ENCODE data around the gene PHLPP1. TPM values are rescaled to one million over a fixed set of nuclear protein-coding genes. Genes with fewer than 3 reads are reported as not detected.
A peak's percentile ranks its signal among the peaks of the same experiment; 100 is the strongest.

Gene PHLPP1
- total and polyA plus RNA-seq, 2 experiments from 2014 or later: 15.7 to 73.6 TPM

- no peaks in the 10 kb centered on the region for H3K36me3 ChIP-seq (ENCODE audit: insufficient read depth)
- no peak overlapping the region for H2AFZ ChIP-seq
- Mint-ChIP-seq H3K4me3 (peak overlapping the region; percentile 28), H3K27me3 (ENCODE audit: insufficient read depth, low read depth, poor library complexity) (peaks cover 4% of the 10 kb centered on the region), H3K36me3 (ENCODE audit: low read depth) (peaks cover 5% of the 10 kb centered on the region; the same call in 2 of the 3 replicates), H3K9me3 (no peaks in the 10 kb centered on the region), H3K4me1 (peaks cover 80% of the 10 kb centered on the region), H3K27ac (peak overlapping the region; percentile 5; the same call in 1 of the 2 replicates)
- no peak for DNase-seq (ENCODE audit: low spot score)
- peaks cover 90% of the 10 kb centered on the region for H3K79me2 ChIP-seq (replicated peaks; ENCODE audit: insufficient read depth)
- no peaks in the 10 kb centered on the region for H3K9me2 ChIP-seq (ENCODE audit: insufficient read depth)
- ATAC-seq: peak; percentile 56
- H3K4me3 ChIP-seq: peak overlapping the region; percentile 31
- H4K20me1 ChIP-seq (replicated peaks; ENCODE audit: insufficient read depth): peaks cover 9% of the 10 kb centered on the region; the same call in 1 of the 2 replicates
- H3K4me2 ChIP-seq: peak overlapping the region; percentile 70
- no peaks in the 10 kb centered on the region for H3K27me3 ChIP-seq (ENCODE audit: insufficient read depth)
- H3K4me1 ChIP-seq (ENCODE audit: insufficient read depth): peaks cover 84% of the 10 kb centered on the region
- H3K27ac ChIP-seq (ENCODE audit: low read depth): peak overlapping the region; percentile 80
- peaks cover 7% of the 10 kb centered on the region for H3F3A ChIP-seq (replicated peaks; ENCODE audit: low read depth)
- TF ChIP-seq EZH2phosphoT487 (IDR thresholded peaks at IDR 0.05; ENCODE audit: unreplicated experiment) (no peak), ETS1 (IDR thresholded peaks at IDR 0.05) (no peak), ZNF114 (CRISPR knock-in tag; IDR thresholded peaks at IDR 0.05) (no peak)
Measured at GRCh38 chr18:62799977-62800376, 84.6 kb downstream of the PHLPP1 start.

DNA sequence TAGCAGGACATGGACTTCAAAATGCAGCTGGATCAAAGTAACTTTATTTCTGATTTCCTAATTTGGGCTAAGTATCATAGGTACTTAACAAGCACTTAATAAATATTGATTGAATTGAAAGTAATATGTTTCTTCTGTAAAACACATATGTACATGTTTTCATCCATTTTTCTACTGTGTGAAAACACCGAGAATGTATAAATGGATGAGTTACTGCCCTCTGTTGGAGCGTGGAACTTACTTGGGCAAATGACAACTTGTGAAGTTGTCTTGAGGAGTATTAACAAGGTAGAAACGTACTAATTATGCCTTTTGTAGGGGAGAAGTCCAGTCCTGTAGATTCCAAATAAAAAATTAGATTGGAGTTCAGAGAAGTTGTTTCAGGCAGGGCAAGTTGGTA, 87.2 kb downstream of the PHLPP1 start:
- no peak overlapping the region for H3K27ac Mint-ChIP-seq
- Histone ChIP-seq H4K20me1 (replicated peaks; ENCODE audit: insufficient read depth) (peaks cover 9% of the 10 kb centered on the region; the same call in 1 of the 2 replicates), H3K4me1 (ENCODE audit: insufficient read depth) (peaks cover 62% of the 10 kb centered on the region), H3F3A (replicated peaks; ENCODE audit: low read depth) (peaks cover 7% of the 10 kb centered on the region), H3K9me2 (ENCODE audit: insufficient read depth) (no peaks in the 10 kb centered on the region), H3K4me3 (no peak overlapping the region), H3K79me2 (replicated peaks; ENCODE audit: insufficient read depth) (peaks cover 87% of the 10 kb centered on the region), H2AFZ (no peak overlapping the region), H3K27me3 (ENCODE audit: insufficient read depth) (no peaks in the 10 kb centered on the region), H3K36me3 (ENCODE audit: insufficient read depth) (no peaks in the 10 kb centered on the region), H3K4me2 (no peak overlapping the region; the same call in 1 of the 2 replicates), H3K27ac (ENCODE audit: low read depth) (no peak overlapping the region)
- peaks cover 73% of the 10 kb centered on the region for H3K4me1 Mint-ChIP-seq
- TF ChIP-seq, protein P1, sequence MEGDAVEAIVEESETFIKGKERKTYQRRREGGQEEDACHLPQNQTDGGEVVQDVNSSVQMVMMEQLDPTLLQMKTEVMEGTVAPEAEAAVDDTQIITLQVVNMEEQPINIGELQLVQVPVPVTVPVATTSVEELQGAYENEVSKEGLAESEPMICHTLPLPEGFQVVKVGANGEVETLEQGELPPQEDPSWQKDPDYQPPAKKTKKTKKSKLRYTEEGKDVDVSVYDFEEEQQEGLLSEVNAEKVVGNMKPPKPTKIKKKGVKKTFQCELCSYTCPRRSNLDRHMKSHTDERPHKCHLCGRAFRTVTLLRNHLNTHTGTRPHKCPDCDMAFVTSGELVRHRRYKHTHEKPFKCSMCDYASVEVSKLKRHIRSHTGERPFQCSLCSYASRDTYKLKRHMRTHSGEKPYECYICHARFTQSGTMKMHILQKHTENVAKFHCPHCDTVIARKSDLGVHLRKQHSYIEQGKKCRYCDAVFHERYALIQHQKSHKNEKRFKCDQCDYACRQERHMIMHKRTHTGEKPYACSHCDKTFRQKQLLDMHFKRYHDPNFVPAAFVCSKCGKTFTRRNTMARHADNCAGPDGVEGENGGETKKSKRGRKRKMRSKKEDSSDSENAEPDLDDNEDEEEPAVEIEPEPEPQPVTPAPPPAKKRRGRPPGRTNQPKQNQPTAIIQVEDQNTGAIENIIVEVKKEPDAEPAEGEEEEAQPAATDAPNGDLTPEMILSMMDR (conservative IDR thresholded peaks at IDR 0.05; ENCODE audit: low read depth in 2 of 2): peak; percentile 36 to 47
- TF ChIP-seq ZNF462 (CRISPR knock-in tag; IDR thresholded peaks at IDR 0.05): no peak
- peaks cover 4% of the 10 kb centered on the region for H3K27me3 Mint-ChIP-seq (ENCODE audit: insufficient read depth, low read depth, poor library complexity)
- no peak overlapping the region for H3K4me3 Mint-ChIP-seq
- H3K9me3 Mint-ChIP-seq: no peaks in the 10 kb centered on the region
- DNase-seq (ENCODE audit: low spot score): no peak
- no peak for ATAC-seq
- peaks cover 5% of the 10 kb centered on the region; the same call in 2 of the 3 replicates for H3K36me3 Mint-ChIP-seq (ENCODE audit: low read depth)
